ENCODE data around the gene KCNMA1.

KCNMA1 gene

DNA sequence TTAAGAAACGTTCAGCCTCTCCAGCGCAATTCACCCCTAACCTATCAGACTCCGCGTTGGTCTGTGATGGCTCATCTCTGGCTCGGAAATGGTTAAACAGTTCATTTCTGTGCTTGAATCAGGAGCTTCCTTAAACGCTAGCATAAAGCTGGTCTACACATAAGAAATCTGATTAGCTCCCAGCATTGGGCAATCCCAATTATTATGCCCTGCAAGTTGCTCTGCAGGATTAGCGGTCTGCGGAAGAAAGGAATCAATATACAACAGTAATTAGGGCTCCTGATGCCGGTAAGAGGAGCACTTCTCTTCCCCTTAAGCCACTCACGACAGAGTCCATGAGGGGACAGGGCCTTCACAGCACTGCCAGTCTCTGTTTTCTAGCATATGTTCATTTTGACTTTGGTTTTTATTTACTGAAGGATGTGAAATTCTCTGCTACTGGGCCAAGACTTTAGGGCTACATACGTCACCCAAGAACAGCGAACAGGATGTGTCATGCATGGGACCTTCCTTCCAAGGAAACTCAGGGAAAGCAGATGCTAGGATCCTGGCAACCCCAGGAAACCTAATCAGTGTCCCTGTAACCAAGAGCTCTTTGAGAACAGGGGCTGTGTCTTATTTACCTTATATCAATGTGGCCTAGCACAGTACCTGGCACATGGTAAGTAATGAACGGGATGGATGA lies 324.4 kb downstream of the KCNMA1 start:
- no peak for DNase-seq

DNA sequence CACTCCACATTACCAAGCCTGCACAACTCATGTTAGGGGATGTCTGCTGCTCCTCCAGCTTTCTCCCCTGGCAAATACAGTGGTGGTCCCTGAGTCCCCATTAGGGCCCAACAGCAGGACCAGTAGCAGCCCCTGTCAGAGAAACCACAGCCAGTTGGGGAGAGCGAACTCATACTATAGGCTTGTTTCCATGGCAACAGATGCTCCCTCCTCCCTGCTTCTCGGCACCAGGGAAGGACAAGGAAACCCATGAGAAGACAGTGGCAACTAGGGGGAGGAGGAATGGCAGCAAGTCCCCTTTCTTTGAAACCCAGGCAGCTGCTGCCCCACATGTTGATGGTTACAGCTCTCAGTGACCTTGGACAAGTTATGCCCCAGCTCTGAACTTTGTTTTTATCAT lies 326.4 kb downstream of the KCNMA1 start:
- DNase-seq, result no peak

DNA sequence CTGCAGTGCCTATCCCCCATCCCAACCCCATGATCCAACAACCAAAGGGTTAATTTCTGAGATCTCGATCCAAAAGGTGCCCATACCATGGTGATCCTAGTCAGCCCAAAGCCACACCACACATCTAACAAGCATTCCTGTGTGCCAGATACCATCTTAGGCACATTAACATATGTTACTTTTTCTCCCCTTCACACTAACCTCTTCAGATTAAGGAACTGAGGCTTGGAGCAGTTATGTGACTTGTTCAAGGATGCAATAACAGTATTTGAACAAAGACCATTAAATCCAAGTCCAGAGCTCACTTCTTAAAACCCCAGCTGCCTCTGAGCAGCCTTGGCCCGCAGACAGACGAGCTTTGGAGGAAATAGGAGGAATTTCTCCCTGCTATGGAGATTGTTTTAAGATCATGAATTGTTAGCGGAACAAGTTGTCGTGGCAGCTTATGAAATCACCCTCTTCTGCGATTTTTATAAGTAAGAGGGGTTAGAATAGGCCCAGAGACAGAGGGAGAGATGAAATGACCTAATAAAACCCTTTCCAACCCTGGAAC lies 327.2 kb downstream of the KCNMA1 start:
- no peak for DNase-seq

DNA sequence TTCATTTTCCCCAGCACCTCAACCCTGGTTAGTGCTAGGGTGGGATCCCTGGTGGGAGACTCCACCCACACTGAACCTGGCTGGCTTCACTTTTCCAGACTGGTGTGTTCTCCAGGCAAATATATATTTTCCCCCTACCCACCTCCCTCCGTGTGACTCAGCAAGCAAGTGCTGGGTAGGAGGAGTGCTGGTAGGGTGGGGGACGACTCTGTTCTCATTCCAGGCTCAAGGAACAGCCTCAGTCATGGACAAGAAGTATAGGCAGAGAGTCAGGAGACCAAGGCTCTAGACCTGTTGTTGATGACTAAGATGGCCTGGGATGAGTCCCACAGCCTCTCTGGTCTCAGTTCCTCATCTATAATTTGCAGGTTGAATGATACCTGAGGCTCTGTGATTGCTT lies 328.1 kb downstream of the KCNMA1 start:
- no peak for DNase-seq

DNA sequence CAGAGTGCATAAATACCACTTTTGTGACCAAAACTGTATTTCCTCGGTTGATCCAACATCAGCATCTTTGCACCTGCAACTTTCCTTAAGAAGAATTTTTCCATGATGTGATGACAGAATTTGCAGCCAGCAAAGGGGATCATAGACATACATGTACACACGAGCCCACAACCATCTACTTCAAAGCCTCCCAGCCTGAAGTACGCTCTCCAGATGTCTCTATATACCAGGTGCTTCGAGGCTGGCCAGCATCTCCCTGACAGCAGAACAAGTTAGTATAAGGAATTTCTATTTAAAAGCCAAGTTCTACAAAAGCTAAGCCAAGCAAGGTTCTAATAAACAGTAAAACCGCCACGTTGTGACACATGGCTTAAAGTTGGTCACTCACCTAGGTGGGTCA lies 328.5 kb downstream of the KCNMA1 start:
- no peak for DNase-seq

DNA sequence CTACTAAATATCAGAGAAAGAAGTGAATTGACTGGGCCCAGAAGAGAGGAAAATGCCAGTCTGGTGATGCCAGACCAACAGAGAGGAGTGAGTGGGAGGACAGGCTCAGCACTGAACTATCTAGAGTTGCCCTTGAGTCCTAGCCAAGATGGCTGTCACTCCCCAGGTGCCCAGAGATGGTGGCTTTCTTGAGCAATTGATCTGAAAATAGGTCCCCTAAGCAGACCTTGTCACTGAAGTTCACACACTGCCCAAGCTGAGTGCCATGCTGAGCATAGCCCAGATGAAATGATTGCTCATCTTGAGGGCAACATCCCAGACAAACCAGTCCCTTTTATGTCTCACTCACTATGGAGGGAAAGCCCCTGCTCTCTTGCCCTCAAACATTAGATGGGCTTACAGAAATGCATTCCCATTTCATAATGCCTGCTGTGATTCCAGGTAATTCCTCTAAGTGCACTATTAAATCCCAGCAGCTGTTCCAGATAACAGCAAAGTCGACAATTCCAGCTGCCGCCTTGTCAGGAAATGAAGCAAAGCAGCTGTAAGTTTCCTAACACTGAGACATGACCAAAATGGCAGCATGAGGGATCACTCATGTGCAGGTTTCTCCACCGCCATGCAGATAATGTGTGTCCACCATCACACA lies 329.4 kb downstream of the KCNMA1 start:
- no peak for DNase-seq

DNA sequence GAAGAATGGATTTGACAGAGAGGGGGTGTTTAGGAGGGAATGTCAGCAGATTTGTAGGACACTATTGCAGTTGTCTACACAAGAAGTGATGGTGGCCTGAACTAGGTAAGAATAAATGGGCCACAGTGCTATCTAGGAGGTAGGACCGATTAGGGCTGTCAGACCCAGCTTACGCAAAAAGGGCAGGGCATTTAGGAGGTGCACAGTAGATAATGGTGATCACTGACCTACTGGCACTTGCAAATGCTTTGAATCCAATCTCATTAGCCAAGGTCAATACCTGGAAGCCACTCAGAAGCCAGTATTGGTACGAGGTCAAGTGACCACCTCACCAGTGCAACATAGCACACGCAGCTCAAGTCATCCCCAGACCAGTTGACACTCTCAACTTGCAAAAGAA lies 330.9 kb downstream of the KCNMA1 start:
- DNase-seq, result no peak

DNA sequence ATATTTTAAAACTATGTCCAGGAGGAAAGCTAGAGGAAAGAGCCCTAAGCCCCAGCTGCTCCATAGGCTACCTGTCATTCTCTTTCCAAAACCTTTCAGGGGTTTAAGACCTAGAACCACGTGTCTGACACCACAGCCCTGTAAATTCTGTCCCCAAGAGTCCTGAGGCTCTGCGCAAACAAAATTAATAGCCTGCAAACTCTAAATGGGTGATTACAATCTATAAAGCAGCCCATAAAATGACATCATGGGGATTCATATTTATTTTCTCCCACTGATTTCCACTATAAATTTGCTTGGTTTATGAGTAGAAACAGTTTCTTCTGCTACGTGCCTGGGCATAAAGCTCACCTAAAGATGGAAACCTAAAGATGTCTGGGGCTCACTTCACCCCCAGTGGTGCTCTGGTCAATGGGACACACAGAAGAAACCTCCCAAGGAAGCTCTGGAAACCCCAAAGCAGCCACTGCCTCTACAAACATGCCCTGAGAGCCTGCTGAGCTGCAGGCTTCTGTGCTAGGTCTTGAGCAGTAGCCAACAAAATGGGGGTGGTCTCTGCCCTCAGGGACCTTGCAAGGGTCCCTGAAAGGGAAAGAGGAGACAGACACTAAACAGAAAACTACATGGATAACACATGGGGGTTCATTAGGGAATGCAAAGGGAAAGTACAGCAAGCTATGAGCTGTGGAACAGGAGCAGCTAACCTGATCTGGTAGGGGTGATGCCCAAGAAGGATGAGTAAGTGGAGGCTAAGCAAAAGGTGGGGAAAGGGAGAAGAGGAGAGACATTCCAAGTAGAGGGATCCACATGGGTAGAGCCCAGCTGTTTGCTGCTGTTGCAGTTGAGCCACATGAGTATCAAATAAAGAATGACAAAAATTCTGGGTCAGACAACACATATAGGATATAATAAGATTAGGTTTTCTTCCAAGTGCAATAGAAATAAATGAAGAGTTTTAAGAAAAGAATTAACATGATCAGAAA lies 331.7 kb downstream of the KCNMA1 start:
- no peak for DNase-seq

DNA sequence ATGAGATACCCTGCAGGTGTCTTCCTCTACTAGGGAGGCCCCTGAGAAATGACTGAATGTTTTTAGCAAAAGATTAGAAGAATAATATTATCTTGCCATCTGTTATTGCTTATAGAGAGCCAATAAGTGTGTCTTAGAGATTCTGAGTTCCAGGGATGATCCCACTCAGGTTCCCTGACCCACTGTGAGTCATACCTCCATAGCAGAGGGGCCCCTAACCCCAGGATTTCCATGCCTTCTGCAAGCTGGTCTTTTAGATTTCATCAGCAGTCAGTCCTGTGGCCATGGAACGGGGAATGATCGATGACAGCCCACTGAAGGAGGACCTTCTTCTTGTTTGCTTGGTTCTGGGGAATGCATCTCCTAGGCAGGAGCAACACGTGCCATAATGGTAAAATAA lies 333.4 kb downstream of the KCNMA1 start:
- no peak for DNase-seq

DNA sequence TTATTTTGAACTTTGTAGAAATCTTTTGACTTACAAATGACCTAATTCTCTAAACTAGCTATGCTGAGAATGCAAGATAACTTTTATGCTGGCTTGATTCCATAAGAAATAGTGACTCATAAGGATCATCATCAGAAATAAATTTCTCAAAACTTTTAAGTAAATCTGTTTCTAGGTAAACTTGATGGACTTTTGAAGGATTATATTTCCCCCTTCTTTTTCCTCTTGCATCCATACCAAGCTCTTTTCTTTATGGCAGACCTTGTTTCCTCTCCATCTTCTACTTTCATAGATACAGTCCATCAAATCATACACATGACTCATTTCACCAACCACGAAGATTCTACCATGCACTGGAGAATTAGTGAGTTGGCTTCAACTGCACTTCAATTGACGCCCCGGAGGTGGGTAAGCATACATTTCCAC lies 336.3 kb downstream of the KCNMA1 start:
- DNase-seq, result no peak

DNA sequence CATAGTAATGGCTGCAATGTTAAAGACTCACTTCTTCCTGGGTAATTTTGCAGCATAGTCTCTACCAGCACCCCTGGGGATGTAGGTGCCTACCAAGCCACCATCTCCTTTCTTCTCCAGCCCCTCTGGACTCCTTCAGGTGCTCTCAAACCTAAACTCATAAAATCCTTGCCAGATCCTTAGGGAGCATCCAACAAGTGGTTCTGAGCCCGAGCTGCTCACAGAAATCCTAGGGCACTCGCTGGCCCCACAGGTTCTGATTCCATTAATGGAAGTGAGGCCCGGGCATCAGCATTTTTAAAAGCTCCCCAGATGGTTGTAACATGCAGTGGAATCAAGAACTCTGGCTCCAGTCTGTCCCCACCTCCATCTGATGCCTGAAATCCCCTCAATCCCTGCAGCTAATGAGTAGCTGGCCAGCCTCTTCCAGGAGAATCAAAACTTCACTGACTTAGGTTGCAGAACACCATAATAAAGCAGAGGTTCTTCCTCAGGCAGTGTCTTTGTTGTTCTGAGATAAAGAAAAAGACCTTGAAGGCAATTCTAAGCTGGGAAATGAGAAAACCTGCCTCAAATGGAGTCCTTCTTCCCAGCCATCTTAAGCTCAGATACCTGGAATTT lies 336.8 kb downstream of the KCNMA1 start:
- DNase-seq, result no peak

DNA sequence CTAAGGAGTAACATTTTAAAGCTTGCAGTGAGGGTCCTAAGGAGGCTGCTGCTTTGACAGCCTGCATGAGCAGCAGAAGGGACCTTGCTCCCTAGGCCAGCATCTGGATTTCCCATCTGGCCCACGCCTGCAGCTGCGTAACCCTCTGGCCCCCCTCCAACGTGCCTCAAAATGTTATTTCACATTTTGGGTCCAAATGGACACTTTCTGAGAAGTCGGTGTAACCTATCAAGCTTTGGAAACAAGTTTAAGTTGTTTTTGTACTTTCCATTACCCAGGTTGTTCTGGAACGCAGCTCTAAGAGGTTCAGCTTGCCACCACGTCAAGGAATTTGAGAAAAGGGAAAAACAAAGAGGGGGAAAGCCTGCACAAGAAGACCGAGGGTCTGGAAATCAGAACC lies 338.3 kb downstream of the KCNMA1 start:
- DNase-seq, result no peak

DNA sequence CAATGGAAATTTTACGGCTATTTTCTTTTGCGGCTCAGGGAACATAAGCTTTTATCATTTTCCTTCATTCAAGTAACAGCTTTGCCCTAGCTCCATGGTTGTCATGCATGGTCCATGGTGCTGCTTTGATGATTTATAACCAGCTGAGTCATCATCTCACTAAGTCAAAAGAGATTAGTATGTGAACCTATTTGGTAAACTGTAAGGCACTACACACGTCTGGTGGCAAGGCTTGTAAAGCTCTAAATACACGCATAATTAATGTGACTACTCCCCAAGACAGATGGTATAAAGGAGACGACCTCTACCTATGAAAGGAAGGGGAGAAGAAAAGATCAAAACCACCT lies 340.2 kb downstream of the KCNMA1 start:
- no peak for DNase-seq

DNA sequence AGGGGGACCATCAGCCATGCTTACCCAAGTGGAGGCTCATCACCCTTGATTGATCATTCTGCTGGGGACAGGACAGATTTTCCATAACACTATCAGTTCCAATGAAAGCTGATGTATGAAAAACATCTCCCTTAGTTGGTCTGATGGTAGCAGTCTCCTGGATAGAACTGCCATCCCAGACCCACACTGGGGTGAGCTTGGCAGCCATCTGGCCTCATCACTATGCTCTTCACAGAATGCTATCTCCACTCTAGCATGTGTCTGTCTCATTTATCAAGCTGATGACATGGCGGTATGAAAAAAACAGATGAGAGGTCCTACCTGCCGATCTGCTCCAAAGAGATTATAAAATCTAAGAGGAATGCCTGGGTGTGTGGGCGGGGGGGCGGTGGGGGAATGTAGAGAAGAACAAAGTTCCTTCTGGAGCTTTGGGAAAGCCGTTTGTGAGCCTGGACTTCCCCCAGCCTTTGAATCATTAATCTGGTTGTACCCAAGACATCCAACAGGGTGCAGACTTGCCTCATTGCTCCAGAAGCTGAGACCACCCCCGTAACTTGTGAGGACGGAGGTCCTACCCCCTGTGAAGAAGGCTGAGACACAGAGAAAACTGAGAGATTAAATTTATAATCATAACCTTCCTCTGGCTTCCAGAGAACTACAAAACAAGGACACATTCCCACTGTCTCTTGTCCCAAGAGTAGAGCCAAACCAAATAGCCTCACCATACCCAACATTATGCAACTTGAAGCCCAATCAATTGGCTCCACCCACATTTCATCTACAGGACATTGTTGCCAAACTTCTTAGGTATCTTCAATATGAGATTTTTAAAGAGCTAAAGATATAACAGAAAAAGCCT lies 340.8 kb downstream of the KCNMA1 start:
- no peak for DNase-seq

DNA sequence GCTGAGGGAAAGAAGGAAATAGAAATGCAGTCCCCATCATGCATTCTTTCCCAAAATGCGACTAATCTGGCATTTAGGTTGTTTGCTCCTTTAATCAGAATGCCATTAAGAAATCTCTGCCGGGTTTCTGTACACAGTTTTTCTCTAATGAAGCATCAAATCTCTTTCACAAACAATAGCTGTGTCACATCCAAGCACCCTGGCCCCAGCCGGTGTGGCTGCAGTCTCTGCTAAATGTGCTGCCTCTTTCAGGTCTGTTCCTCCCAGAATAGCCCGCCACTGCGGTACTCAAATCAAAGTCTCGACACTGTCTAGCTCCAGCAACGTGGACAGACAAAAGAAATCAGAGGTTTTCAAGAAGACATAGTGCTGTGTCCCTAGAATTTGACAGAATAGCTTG lies 343.8 kb downstream of the KCNMA1 start:
- no peak for DNase-seq

DNA sequence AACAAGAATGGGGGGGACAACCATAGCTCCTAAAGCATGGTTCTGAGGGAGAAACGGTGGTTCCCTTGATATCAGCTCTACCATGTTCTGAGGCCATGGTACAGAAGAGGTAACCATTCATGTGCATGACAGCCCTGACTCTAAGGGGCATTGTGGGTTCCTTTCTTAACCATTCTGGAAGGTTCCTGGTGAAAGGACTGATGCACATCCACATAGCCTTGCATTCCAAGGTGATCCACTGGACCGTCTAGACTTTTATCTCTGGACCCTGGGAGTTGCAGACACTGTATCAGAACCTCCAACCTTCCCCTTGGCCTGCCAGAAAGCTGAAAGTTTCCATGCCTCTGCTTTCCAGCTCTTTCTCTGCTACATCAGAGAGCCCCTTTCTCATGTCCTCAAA lies 344.3 kb downstream of the KCNMA1 start:
- DNase-seq, result no peak

DNA sequence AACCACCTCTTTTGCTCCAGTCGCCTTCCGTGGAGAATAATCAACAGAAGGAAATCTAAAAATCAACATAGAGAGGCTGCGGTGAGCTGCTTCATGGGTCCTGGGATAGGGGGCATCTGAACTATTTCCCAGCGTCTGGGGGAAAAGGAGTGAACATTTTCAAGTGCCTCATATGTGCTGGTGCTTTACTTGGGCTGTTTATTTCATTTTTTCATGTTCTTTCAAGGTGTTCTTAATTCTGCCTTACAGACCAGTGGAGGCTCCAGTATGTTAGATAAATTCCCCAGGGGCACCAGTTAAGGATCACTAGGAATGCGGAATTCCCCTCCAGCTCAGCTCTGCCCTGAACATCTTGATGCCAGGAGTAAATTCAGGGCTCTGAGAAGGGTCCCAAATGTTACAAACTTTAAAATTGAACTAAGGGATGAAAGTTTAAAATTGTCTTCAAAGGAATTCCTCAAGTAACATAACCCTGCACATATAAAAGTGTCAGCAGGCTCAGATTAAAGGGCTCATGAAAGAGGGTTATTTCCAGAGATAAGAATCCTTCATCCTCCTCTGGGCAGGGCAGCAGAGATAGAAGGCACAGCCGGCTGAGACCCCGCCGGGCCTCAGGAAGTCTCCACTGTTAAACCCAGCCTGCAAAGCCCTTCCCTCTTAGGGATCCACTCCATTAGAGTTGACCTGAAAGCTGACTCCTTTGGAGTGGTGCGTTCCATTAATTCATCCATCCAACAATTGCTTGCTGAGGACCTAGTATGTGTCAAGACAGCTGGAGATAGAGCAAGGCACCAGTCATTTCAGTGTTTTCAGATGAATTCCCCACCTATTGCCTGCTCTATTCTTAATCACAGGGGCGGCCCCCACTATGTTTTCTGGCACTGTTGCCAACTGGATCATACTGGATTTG lies 345.8 kb downstream of the KCNMA1 start:
- DNase-seq, result no peak

DNA sequence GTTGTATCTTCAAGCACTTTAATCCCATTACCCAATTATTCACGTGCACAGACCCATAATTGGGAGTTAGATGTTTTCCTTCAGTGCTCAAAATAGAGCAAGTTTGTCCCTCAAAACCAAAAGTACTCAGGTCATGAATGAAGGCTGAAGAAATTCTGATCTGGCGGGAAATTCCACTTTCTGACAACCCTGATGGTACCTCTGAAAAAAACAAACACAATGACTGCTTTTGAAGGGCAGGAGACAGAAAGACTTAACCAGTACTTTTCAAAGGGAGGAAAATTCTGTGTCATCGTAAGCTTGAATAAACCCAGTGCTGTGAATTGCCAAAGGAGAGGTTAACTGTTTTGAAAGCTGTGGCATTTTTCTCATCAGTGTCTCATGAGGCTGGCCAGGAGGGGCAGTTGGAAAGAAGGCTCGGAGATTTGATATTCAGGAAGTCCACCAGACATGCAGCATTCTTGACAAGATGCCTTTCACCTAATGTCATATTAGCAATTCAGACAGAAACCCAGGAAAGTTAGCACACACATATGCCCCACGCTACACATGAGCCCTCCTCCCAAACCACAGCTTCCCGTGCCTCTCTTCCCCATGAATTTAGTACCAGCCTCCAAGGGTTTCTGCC lies 347.0 kb downstream of the KCNMA1 start:
- no peak for DNase-seq

DNA sequence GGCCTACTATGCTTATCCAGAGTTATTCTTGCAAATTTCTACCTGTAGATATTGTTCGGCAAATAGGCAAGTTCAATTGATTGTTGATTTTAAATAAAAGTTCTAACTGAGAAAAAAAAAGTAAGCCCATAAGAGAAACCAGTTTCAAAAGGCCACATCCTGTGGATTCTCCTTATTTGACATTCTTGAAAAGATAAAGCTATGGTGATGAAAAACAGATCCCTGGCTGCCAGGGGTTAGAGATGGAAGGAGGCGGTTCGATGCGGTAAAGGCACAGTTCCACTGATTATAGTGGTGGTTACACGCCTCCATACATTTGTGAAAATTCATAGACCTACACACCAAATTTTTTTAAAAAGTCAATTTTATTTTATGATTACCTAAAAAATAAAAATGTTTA lies 347.8 kb downstream of the KCNMA1 start:
- DNase-seq, result no peak

DNA sequence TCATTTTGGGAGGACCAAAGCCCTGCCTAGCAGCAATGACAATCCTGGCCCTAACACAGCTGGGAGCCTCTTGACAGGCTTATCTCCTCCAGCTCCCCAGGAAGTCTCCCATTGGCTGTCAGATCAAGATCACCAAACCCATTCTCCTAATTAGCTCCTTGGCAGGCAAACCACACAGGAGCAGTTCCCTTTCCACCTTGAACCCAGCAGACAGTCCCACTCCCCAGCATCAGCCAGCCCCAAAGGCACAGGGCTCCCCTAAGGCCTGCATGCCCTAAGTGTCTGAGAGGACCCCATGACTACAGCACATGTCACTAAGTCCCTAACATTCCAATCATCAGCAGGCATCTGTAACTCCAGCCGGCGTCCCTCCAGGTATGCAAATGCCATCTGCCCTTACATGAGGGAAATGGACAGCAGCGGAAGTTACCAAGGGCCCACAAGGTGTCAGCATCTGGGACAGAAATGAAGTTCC lies 348.5 kb downstream of the KCNMA1 start:
- DNase-seq, result no peak

All from NCI-H2029 treated with DMSO at 0.1 percent for 48 hours (cell line).